Muscle of leg (tissue), 16 donors: ENCODE data around the gene CRCP. TPM values are rescaled to one million over a fixed set of nuclear protein-coding genes. Genes with fewer than 3 reads are reported as not detected.
"Not testable (repeated sequence)": the region's sequence is repeated elsewhere in the genome, so short reads cannot be mapped to it uniquely, and the experiment has no call there.

Experiments used
- DNase-seq: peaks from one replicate; pipeline ENCODE4 v3.0.0; 2013
- H3K27ac ChIP-seq: one replicate; pipeline ENCODE4 v1.5.1; 2013; ENCODE audit warnings: mild to moderate bottlenecking, low read length, control low read depth
- H3K27me3 ChIP-seq: one replicate; pipeline ENCODE4 v1.6.1; 2013; ENCODE audit warnings: low read length; ENCODE audit not compliant: control insufficient read depth, insufficient read depth
- H3K36me3 ChIP-seq: one replicate; pipeline ENCODE4 v1.6.1; 2013; ENCODE audit warnings: low read length; ENCODE audit not compliant: control insufficient read depth, insufficient read depth
- H3K4me1 ChIP-seq: one replicate; pipeline ENCODE4 v1.6.1; 2013; ENCODE audit warnings: low read length; ENCODE audit not compliant: control insufficient read depth, insufficient read depth
- H3K4me3 ChIP-seq: one replicate; pipeline ENCODE4 v1.5.1; 2013; ENCODE audit warnings: low read length, control low read depth
- H3K9me3 ChIP-seq: replicated peaks from 2 replicates; pipeline ENCODE4 v1.6.1; 2013; ENCODE audit warnings: low read depth, low read length; ENCODE audit not compliant: control insufficient read depth
- WGBS: methylation state at CpG from one replicate; pipeline ENCODE4 v1.1.5; 2013; ENCODE audit warnings: missing lambda C conversion rate; ENCODE audit not compliant: insufficient coverage; 5-methylcytosine and 5-hydroxymethylcytosine counted together
- long read RNA-seq, 11 donors: transcript quantifications; one replicate each; lab custom pipeline, GENCODE V29; 2026
- polyA plus RNA-seq, 8 donors: library from polyadenylated mRNA; unstranded; fragments of 120-200 nt; gene quantifications; one replicate each; pipeline versions ENCODE4 v1.2.1 to v1.2.3, GENCODE V29; 2013; ENCODE audit warnings: inconsistent platforms in 1 of 8, low replicate concordance in 1 of 8; ENCODE audit not compliant: insufficient read length in 8 of 8, insufficient read depth in 1 of 8
- total RNA-seq: library from RNA; stranded (reverse); fragments of 120-200 nt; gene quantifications from one replicate; pipeline ENCODE4 v1.2.4, GENCODE V29; 2013

CRCP gene
- total RNA-seq = 25.2 TPM
- polyA plus RNA-seq = 10 to 100 TPM; 19.1 to 24.7 (median 21.5) TPM
- long read RNA-seq, donor 1, partial matches to known transcripts = 0 of 4 reads
- long read RNA-seq, donor 1, other reads (novel, unspliced or antisense) = 0 of 4 reads
- long read RNA-seq, donor 2, partial matches to known transcripts = 0 of 1 reads
- long read RNA-seq, donor 2, other reads (novel, unspliced or antisense) = 0 of 1 reads
- long read RNA-seq, donor 3, transcript CRCP-203 (6 exons, 3,009 nt) = major isoform, 17 of 20 reads
- long read RNA-seq, donor 3, partial matches to known transcripts = 0 of 20 reads
- long read RNA-seq, donor 3, other reads (novel, unspliced or antisense) = 0 of 20 reads
- long read RNA-seq, donor 4, transcript CRCP-203 (6 exons, 3,009 nt) = major isoform, 9 of 12 reads
- long read RNA-seq, donor 4, partial matches to known transcripts = 0 of 12 reads
- long read RNA-seq, donor 4, other reads (novel, unspliced or antisense) = 0 of 12 reads
- long read RNA-seq, donor 5, transcript CRCP-203 (6 exons, 3,009 nt) = major isoform, 17 of 24 reads
- long read RNA-seq, donor 5, partial matches to known transcripts = 0 of 24 reads
- long read RNA-seq, donor 5, other reads (novel, unspliced or antisense) = 0 of 24 reads
- long read RNA-seq, donor 6, transcript CRCP-203 (6 exons, 3,009 nt) = major isoform, 21 of 38 reads
- long read RNA-seq, donor 6, partial matches to known transcripts = 13 of 38 reads
- long read RNA-seq, donor 6, other reads (novel, unspliced or antisense) = 0 of 38 reads
- long read RNA-seq, donor 7, transcript CRCP-203 (6 exons, 3,009 nt) = major isoform, 10 of 18 reads
- long read RNA-seq, donor 7, partial matches to known transcripts = 0 of 18 reads
- long read RNA-seq, donor 7, other reads (novel, unspliced or antisense) = 0 of 18 reads
- long read RNA-seq, donor 8, transcript CRCP-203 (6 exons, 3,009 nt) = major isoform, 7 of 8 reads
- long read RNA-seq, donor 8, partial matches to known transcripts = 0 of 8 reads
- long read RNA-seq, donor 8, other reads (novel, unspliced or antisense) = 0 of 8 reads
- long read RNA-seq, donor 9, transcript CRCP-203 (6 exons, 3,009 nt) = major isoform, 7 of 11 reads
- long read RNA-seq, donor 9, partial matches to known transcripts = 0 of 11 reads
- long read RNA-seq, donor 9, other reads (novel, unspliced or antisense) = 0 of 11 reads
- long read RNA-seq, donor 10, transcript CRCP-203 (6 exons, 3,009 nt) = major isoform, 14 of 16 reads
- long read RNA-seq, donor 10, partial matches to known transcripts = 0 of 16 reads
- long read RNA-seq, donor 10, other reads (novel, unspliced or antisense) = 0 of 16 reads
- long read RNA-seq, donor 11, transcript CRCP-203 (6 exons, 3,009 nt) = major isoform, 11 of 19 reads
- long read RNA-seq, donor 11, partial matches to known transcripts = 5 of 19 reads
- long read RNA-seq, donor 11, other reads (novel, unspliced or antisense) = 0 of 19 reads

GRCh38 chr7:66114743-66115649, at the start of gene CRCP:
Gene CRCP, plus strand, starts transcription at chr7:66114847. Its CDS starts 116 bp downstream, at chr7:66114963.
- under 1% methylated on average over 54 of the region's 67 CpGs for WGBS
- no peaks in the 10 kb centered on the region for H3K9me3 ChIP-seq
- H3K36me3 ChIP-seq = no peaks in the 10 kb centered on the region
- no peaks in the 10 kb centered on the region for H3K27me3 ChIP-seq
- peak within 1 kb of the TSS; percentile 96 for H3K4me3 ChIP-seq
- peak within 1 kb of the TSS; percentile 96 for H3K27ac ChIP-seq
- H3K4me1 ChIP-seq = peaks cover 9% of the 10 kb centered on the region
- DNase-seq = peak; percentile 91

- no peaks in the 10 kb centered on the region for H3K27me3 ChIP-seq
- no peaks in the 10 kb centered on the region for H3K9me3 ChIP-seq
- no peaks in the 10 kb centered on the region for H3K4me1 ChIP-seq
- no peak overlapping the region for H3K4me3 ChIP-seq
- DNase-seq = no peak
- H3K36me3 ChIP-seq = no peaks in the 10 kb centered on the region
- WGBS = no CpG with 5 or more reads among the region's 4 CpGs
- no peak overlapping the region for H3K27ac ChIP-seq
Observed at GRCh38 chr7:66069732-66070131, 44.9 kb upstream of the CRCP start.

- no peaks in the 10 kb centered on the region for H3K36me3 ChIP-seq
- DNase-seq = no peak
- WGBS = 83% methylated on average over 1 of the region's 1 CpG
- H3K4me3 ChIP-seq = no peak overlapping the region
- no peaks in the 10 kb centered on the region for H3K9me3 ChIP-seq
- no peaks in the 10 kb centered on the region for H3K4me1 ChIP-seq
- H3K27ac ChIP-seq = no peak overlapping the region
- H3K27me3 ChIP-seq = no peaks in the 10 kb centered on the region
Observed at GRCh38 chr7:66070222-66070621, 44.4 kb upstream of the CRCP start.

GRCh38 chr7:66072208-66072607, 42.4 kb upstream of the CRCP start:
- H3K27ac ChIP-seq, H3K4me3 ChIP-seq, H3K36me3 ChIP-seq, H3K9me3 ChIP-seq, H3K27me3 ChIP-seq, DNase-seq, H3K4me1 ChIP-seq: not testable (repeated sequence)
- WGBS = 65% methylated on average over 3 of the region's 7 CpGs

GRCh38 chr7:66075590-66076461, 38.8 kb upstream of the CRCP start, which contains the start of gene ASL:
Gene ASL, plus strand, starts transcription at chr7:66075819. Its CDS starts 263 bp downstream, at chr7:66076082.
- Histone ChIP-seq H3K4me3 (peak within 1 kb of the TSS; percentile 89), H3K27ac (no peak within 1 kb of the TSS), H3K36me3 (no peaks in the 10 kb centered on the region), H3K27me3 (no peaks in the 10 kb centered on the region), H3K4me1 (peaks cover 10% of the 10 kb centered on the region), H3K9me3 (no peaks in the 10 kb centered on the region)
- DNase-seq = peak; percentile 96
- under 1% methylated on average over 60 of the region's 67 CpGs for WGBS

GRCh38 chr7:66076462-66077329, 38.0 kb upstream of the CRCP start:
- H3K4me3 ChIP-seq = peak overlapping the region; percentile 89
- H3K27me3 ChIP-seq = no peaks in the 10 kb centered on the region
- H3K36me3 ChIP-seq = no peaks in the 10 kb centered on the region
- DNase-seq = peak; percentile 13
- peaks cover 10% of the 10 kb centered on the region for H3K4me1 ChIP-seq
- no peak overlapping the region for H3K27ac ChIP-seq
- no peaks in the 10 kb centered on the region for H3K9me3 ChIP-seq
- 55% methylated on average over 6 of the region's 11 CpGs for WGBS

- Histone ChIP-seq H3K4me3 (no peak overlapping the region), H3K27ac (no peak overlapping the region), H3K4me1 (peaks cover 10% of the 10 kb centered on the region), H3K9me3 (no peaks in the 10 kb centered on the region), H3K27me3 (no peaks in the 10 kb centered on the region), H3K36me3 (peaks cover 10% of the 10 kb centered on the region)
- WGBS = 95% methylated on average over 4 of the region's 5 CpGs
- no peak for DNase-seq
Observed at GRCh38 chr7:66078067-66078466, 36.6 kb upstream of the CRCP start.

- Histone ChIP-seq H3K4me3 (no peak overlapping the region), H3K27ac (no peak overlapping the region), H3K4me1 (no peaks in the 10 kb centered on the region), H3K27me3 (no peaks in the 10 kb centered on the region), H3K9me3 (no peaks in the 10 kb centered on the region), H3K36me3 (peaks cover 19% of the 10 kb centered on the region)
- 100% methylated on average over 2 of the region's 6 CpGs for WGBS
- no peak for DNase-seq
Observed at GRCh38 chr7:66082083-66082482, 32.6 kb upstream of the CRCP start.
